GM18499 (cell line): ENCODE measurements around the gene PKM.

Experiments
- ATAC-seq: cut with Tn5 transposase; IDR thresholded peaks from one replicate; pipeline ENCODE4 v1.9.1; 2021; ENCODE audit warnings: moderate number of reproducible peaks; ENCODE audit not compliant: insufficient read depth, unreplicated experiment

Gene PKM

GRCh38 chr15:72163719-72164118, 67.3 kb downstream of the PKM start:
- no peak for ATAC-seq

- ATAC-seq: no peak
Measured at GRCh38 chr15:72162569-72162968, 68.4 kb downstream of the PKM start.

- ATAC-seq: no peak
Measured at GRCh38 chr15:72161361-72162132, 69.4 kb downstream of the PKM start.

- no peak for ATAC-seq
Measured at GRCh38 chr15:72160696-72161245, 70.2 kb downstream of the PKM start.

- ATAC-seq: no peak
Measured at GRCh38 chr15:72156928-72157327, 74.1 kb downstream of the PKM start.

- no peak for ATAC-seq
Measured at GRCh38 chr15:72155635-72156616, 75.1 kb downstream of the PKM start.

- no peak for ATAC-seq
Measured at GRCh38 chr15:72155003-72155621, 75.9 kb downstream of the PKM start.

GRCh38 chr15:72154316-72154715, 76.7 kb downstream of the PKM start:
- no peak for ATAC-seq

- no peak for ATAC-seq
Measured at GRCh38 chr15:72153269-72154000, 77.6 kb downstream of the PKM start.
